ENCODE measurements around the gene IRF4.
"Not testable (repeated sequence)": the region's sequence is repeated elsewhere in the genome, so short reads cannot be mapped to it uniquely, and the experiment has no call there.

IRF4 gene

DNA sequence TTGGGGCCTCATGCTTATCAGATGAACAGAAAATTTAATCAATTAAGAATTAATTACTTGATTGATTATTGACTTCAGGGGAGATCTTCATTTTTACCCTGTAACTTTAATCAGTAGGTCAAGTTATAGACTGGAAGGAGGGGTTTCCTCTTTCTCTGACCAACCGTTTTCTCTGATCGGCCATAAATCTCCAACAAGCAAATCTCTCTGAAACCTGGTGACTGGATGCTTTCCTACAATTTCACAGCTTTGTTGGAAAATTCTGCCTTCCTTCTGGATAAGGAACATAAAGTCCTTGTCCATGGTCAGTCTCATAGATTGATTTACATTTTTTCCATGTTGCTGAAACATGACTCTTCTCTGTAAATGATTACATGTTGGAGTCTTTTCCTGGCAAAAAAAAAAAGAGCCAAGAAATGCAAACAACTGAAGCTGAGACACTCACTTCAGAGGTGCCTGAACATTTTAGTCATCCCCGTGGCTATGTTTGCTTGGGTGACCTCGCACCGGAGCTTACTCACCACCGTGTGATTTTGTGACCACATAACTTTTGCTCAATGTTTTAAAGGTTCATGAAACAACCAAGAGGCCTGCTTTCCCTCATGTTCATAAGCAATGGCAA is 31.0 kb downstream of the IRF4 start:
- DNase-seq = peak; percentile 85 to 93

DNA sequence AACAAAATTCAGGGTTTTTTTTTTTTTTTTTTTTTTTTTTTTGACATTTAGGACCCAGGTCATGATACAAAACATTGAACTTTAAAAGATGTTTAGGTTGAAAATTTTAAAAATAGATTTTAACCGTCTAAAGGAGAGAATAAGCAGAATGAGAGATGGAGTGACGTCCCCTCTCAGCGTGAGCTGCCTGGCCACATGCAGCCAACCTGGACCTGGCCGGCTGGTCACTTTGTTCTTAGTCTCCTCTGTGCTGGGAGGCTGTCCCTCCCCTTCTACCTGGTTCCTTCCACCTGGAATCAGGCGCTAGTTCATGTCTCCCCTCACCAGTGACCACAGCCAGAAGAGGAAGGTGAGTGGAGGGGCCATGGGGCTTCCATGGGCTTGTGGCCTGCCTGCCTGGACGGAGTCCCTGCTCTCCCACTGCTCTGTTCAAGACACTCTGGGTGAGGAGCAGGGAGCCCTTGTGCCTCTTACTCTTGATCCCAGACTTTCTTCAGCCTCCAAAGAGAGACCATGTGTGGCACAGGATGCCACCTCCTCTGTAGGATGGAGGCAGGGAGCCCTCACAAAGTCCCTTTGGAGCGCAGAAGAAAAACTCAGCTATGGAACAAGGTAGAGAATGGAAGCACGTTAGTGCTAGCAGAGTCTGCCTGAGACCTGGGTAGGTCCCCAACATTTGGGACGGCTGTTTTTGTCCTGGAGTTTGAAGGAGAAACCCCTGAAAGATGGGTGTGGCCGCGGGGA is 31.7 kb downstream of the IRF4 start:
- DNase-seq = no peak

DNA sequence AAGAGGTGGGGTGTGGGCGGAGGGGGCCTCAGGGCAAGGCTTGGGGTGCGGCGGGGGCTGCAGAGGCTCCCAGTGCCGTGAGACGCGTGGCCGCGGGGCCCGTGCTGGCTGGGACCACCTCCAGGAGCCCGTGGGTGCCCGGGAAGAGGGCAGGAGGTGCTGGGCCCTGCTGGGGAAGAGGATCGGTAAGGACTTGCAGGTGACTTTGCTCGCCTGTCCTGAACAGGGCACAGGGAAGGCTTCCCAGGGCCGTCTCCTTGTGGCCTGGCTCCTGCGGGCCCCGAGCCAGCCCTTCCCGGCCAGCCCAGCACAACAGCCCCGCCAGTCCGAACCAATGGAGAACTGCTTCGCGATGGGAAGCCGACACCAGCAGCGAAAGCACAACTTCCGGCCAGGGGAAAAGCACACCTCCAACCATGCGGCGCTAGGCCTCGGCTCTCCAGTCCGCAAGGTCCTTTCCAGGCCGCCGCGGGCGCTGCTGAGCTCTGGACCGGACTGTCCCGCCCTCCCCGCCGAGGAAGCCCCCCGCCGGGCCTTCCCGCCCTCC is 32.3 kb downstream of the IRF4 start:
- DNase-seq = no peak

DNA sequence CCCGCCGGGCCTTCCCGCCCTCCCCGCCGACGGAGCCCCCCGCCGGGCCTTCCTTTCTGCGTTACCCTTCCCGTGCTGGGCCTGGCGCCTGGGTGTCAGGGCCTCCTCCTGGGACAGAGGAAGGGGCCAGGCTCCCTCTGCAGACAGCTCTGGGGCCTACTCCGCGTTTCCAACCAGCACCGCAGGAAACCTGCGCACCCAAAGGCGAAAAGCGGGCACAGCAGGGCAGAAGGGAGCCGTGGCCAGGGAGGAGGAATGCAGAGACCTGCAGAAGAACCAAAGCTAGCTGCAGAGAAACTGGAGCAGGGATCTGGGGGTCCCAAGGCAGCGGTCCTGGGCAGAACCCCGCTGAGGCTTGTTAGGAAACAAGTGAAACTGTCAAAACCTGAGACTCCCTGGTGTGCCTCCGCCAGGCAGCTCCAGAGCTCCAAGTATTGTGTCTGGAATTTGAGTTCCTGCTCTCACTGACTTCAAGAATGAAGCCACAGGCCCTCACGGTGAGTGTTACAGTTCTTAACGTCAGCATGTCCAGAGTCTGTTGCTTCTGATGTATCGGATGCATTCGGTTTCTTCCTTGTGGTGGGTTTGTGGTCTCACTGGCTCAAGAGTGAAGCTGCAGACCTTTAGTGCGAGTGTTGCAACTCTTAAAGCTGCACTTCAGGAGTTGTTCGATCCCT is 33.3 kb downstream of the IRF4 start:
- DNase-seq = no peak

- DNase-seq = not testable (repeated sequence)
Observed at GRCh38 chr6:425418-425788, 33.9 kb downstream of the IRF4 start.

DNA sequence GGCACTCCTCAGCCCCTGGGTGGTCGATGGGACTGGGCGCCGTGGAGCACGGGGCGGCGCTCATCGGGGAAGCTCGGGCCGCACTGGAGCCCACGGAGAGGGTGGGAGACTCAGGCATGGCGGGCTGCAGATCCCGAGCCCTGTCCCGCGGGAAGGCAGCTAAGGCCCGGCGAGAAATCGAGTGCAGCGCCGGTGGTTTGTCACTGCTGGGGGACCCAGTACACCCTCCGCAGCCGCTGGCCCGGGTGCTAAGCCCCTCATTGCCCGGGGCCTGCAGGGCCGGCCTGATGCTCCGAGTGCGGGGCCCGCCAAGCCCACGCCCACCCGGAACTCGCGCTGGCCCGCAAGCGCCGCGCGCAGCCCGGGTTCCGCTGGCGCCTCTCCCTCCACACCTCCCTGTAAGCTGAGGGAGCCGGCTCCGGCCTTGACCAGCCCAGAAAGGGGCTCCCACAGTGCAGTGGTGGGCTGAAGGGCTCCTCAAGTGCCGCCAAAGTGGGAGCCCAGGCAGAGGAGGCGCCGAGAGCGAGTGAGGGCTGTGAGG is 34.7 kb downstream of the IRF4 start:
- not testable (repeated sequence) for DNase-seq

DNA sequence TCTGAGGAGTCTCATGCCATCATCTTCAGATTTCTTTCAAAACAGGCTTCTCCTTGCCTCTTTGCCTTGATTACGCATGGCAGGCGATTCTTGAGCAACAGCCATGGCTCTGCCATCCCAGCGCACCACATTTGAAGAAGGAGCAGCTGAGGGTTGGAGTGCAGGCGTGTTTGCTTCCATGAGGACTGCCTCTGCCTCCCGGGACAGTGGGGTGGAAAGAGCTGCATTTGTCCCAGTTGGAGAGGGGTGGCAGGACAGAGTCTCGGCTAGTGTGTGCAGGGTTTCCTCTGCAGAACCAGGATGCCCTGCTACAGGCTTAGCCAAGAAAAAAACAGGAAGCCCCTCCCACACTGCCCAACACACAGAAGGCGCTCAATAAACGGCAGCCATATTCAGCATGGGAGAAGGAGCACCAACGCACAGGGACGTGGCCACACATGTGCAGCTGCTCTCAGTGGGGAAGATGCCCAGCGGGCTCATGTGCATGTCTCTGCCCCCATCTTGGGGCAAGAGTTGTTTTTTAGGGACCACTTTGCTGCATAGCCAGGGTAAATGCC is 36.6 kb downstream of the IRF4 start:
- DNase-seq = peak; percentile 35 to 55

GRCh38 chr6:429515-430121 is 38.1 kb downstream of the IRF4 start:
- no peak for DNase-seq

- DNase-seq = no peak
Observed at GRCh38 chr6:431504-431903, 40.0 kb downstream of the IRF4 start.

GRCh38 chr6:431986-432385 is 40.4 kb downstream of the IRF4 start:
- no peak for DNase-seq

DNA sequence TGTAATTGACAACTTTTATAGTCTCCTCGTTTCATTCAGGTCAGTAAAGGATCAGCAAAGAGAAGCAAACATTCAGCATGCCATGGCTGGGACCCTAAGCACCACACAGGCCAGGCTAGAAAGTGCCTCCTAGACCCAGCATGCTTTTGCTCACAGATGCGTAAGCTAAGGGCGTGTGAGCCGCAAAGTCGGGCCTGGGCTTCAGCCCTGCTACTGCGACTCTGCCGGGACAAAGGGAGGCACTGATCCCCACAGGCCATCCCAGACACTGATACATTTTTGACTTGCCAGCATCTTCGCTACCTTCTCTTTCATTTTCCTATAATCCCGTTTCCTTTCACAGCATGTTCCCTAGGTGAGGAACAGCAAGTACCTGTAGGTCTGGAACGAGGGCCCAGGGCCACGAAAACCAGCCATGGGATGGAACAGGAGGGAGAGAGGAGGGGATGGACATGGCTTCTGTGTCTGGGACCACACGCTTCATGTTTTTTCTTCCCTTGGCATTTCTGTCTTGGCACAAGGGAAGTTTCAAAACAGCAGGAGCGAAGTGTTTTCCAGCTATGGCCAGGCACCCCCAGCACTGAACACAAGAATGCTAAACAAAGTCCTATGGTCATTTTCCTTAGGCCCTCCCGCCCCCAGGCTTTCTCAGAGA is 42.6 kb downstream of the IRF4 start:
- no peak for DNase-seq

DNA sequence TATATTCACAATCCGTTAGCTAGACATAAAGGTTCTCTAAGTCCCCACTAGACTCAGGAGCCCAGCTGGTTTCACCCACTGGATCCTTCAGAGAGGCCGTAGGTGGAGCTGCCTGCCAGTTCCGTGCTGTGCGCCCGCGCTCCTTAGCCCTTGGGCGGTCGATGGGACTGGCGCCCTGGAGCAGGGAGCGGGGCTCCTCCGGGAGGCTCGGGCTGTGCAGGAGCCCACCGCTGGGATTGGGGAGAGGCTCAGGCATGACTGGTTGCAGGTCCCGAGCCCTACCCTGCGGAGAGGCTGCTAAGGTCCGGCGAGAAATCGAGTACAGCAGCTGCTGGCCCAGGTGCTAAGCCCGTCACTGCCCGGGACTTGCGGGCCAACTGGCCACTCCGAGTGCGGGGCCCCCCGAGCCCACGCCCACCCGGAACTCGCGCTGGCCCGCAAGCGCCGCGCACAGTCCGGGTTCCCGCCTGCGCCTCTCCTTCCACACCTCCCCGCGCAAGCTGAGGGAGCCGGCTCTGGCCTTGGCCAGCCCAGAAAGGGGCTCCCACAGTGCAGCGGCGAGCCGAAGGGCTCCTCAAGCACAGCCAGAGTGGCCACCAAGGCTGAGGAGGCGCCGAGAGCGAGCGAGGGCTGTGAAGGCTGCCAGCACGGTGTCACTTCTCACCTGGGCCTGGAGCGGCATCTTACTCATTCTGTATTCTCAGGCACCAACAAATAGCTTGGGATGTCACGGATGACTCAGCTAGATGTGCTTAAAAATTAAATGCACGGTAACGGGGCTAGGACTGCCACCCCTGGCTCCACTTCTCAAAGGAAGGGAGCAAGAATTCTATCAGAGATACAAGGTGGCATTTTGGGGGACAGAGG is 44.1 kb downstream of the IRF4 start:
- DNase-seq = no peak

DNA sequence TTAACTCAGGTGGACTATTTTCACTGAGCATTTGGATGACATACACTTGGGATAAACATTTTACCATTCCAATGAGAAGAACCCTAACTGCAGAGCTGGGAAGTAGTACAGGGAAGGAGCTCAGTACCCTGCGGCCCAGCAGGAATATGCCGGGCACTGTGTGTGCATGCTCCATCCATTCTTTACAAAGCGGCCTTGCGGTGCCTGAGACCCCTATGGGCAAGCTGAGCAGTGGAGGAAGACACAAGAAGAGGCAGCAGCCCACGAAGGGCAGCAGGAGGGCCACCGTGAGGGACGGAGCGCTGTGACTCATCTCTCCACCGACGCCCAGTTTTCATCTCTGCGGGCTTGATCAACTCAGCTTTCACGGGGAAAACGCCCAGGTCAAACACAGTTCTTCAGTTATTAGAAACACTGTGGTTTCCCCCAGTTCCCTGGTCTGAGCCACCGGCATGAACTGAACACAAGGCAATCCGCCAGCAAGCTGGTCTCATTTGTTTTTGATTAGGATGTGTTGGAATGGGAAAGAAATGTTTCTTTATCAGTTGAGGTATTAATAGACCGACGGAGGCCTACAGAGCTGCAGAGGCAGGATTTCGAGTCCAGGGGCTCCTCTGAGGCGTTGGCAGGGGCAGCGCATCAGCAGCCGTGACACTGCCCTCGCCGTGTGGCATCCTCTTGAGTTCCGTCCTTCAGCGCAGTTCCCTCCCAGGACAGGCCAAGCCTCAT is 44.9 kb downstream of the IRF4 start:
- DNase-seq = no peak

DNA sequence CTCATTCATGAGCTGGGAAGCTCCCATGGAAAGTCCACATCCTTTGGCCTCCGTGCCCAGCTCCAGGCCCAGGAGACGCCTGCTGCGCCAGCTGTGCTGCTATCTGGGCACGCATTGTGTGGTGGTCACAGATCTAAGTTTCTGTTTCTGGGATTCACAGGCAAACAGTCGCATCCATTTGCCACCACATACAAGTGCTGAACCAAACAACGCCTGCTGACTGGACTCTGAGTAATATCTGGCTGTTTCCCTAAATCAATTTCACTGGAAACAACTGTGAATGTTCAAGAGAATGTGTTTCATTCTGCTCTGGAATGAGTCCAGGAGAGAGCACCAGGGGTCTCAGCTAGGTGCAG is 45.5 kb downstream of the IRF4 start:
- no peak for DNase-seq

DNA sequence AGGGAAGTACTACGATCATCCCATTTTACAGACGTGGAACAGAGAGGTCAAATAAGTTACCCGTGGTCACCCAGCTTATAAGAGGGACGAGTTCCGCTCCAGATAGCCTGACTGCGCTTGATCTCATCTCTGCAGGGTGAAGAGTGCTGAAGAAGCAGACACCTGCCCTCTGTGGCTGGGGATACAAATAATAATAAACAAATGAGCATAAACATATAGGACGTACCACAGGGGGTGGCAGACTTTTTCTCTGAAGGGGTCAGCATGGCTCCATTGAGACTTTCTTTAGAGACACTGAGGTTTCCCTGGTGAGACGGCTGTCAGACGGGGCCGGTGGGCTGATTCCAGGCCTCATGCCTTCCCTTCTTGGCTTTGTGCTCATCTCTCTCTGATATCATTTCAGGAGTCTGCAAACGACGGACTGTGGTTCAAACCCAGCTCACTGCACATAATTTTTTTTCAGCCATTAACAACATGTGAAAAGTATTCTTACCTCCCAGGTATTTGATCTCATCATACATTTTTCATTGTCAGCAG is 47.1 kb downstream of the IRF4 start:
- no peak for DNase-seq

- DNase-seq = no peak
Observed at GRCh38 chr6:439641-440167, 48.2 kb downstream of the IRF4 start.

DNA sequence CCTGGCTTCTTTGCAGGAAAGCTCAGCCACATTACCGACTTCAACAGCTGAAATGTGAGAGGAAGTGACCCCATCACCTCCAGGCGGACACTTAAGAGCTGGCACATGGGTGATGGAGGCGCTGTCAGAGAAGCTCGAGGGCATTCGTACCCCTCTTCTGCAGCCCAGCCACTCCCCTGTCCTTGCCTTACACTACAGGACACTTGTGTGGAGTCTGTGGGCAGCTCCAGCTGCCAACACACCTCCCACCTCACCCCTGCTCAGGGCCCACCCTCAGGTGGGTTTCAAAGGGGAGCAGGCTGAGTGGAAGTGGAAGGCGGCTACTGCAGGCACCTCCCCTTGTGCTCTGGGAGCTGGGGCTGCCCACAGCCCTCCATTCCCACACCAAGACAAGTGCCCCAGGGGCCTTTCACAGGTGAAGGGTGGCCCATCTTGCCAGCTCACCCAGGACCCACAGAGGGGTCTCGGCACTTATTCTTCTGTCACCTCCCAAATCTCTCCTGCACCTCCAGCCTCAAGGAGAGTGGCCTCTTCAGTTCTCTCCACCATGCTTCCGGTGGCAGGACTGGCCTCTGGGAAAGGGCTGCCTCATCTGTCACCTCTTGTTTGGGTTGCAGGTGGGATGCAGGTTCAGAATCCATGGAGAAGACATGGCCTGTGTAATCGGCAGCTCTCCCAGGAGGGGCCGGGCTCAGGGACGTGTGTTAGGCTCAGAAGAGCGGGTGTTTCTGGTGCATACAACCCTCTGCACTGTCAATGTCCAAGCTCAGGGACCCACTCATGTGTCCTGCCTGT is 49.8 kb downstream of the IRF4 start:
- no peak for DNase-seq

- DNase-seq = no peak
Observed at GRCh38 chr6:443621-444159, 52.1 kb downstream of the IRF4 start.
